Medulla oblongata (tissue), 1 donor: ENCODE results near the gene EVX2.

Experiments
- DNase-seq: peaks from one replicate; pipeline ENCODE4 v3.0.0-alpha.2; 2015; ENCODE audit errors: extremely low spot score

Gene EVX2

GRCh38 chr2:176082824-176083751 lies 674 bp downstream of the EVX2 start:
- no peak for DNase-seq

- DNase-seq: no peak
These were observed 1.3 kb downstream of the EVX2 start for GRCh38 chr2:176082525-176082823.

GRCh38 chr2:176081837-176082524 lies 1.8 kb downstream of the EVX2 start:
- no peak for DNase-seq

- no peak for DNase-seq
These were observed 2.4 kb downstream of the EVX2 start for GRCh38 chr2:176081376-176081836.

- no peak for DNase-seq
These were observed 3.0 kb downstream of the EVX2 start for GRCh38 chr2:176080540-176081375.

GRCh38 chr2:176079831-176080539 lies 3.8 kb downstream of the EVX2 start:
- no peak for DNase-seq

GRCh38 chr2:176079285-176079830 lies 4.4 kb downstream of the EVX2 start:
- DNase-seq: no peak

- DNase-seq: no peak
These were observed 5.0 kb downstream of the EVX2 start for GRCh38 chr2:176078541-176079284.

GRCh38 chr2:176076796-176077195 lies 7.0 kb downstream of the EVX2 start:
- no peak for DNase-seq

GRCh38 chr2:176076063-176076462 lies 7.7 kb downstream of the EVX2 start:
- DNase-seq: no peak

- no peak for DNase-seq
These were observed 8.3 kb downstream of the EVX2 start for GRCh38 chr2:176075481-176075880.

- no peak for DNase-seq
These were observed 8.8 kb downstream of the EVX2 start for GRCh38 chr2:176074919-176075425.

- DNase-seq: no peak
These were observed 10.5 kb downstream of the EVX2 start for GRCh38 chr2:176072951-176073904.

- DNase-seq: no peak
These were observed 11.5 kb downstream of the EVX2 start for GRCh38 chr2:176072292-176072669.

GRCh38 chr2:176071330-176072291 lies 12.2 kb downstream of the EVX2 start:
- no peak for DNase-seq

GRCh38 chr2:176068419-176068832 lies 15.3 kb downstream of the EVX2 start:
- DNase-seq: no peak

GRCh38 chr2:176067589-176068418 lies 16.0 kb downstream of the EVX2 start:
- DNase-seq: no peak
